LHCN-M2 (cell line): ENCODE measurements around the gene CLIP3. TPM values are rescaled to one million over a fixed set of nuclear protein-coding genes. Genes with fewer than 3 reads are reported as not detected.
"Not testable (repeated sequence)": the region's sequence is repeated elsewhere in the genome, so short reads cannot be mapped to it uniquely, and the experiment has no call there.

Experiments used
- DNase-seq: peaks from one replicate; pipeline ENCODE4 v3.0.0-alpha.2; 2012; ENCODE audit warnings: low read depth
- total RNA-seq: library from RNA; depleted of rRNA; stranded (reverse); fragments of >200 nt; gene quantifications from 2 replicates; pipeline ENCODE4 v1.2.3, GENCODE V29; 2014

Gene CLIP3
- total RNA-seq, 1 experiment from 2014 or later = 6.3 TPM

- DNase-seq = no peak
Observed at GRCh38 chr19:36047835-36048234, 15.2 kb upstream of the CLIP3 start.

- DNase-seq = no peak
Observed at GRCh38 chr19:36046443-36047050, 13.9 kb upstream of the CLIP3 start.

- no peak for DNase-seq
Observed at GRCh38 chr19:36043952-36044351, 11.3 kb upstream of the CLIP3 start.

GRCh38 chr19:36041831-36042230, 9.2 kb upstream of the CLIP3 start:
- DNase-seq = peak; percentile 44

GRCh38 chr19:36041092-36041491, 8.4 kb upstream of the CLIP3 start:
- not testable (repeated sequence) for DNase-seq

- DNase-seq = no peak
Observed at GRCh38 chr19:36040495-36040894, 7.8 kb upstream of the CLIP3 start.

GRCh38 chr19:36031308-36031707, 1.4 kb downstream of the CLIP3 start:
- DNase-seq = no peak

- DNase-seq = peak; percentile 38
Observed at GRCh38 chr19:36030264-36031148, 2.2 kb downstream of the CLIP3 start.

GRCh38 chr19:36028313-36029041, 4.2 kb downstream of the CLIP3 start:
- no peak for DNase-seq

GRCh38 chr19:36027696-36028095, 5.0 kb downstream of the CLIP3 start:
- DNase-seq = no peak

- DNase-seq = no peak
Observed at GRCh38 chr19:36026091-36026876, 6.4 kb downstream of the CLIP3 start.

GRCh38 chr19:36025541-36025940, 7.1 kb downstream of the CLIP3 start:
- DNase-seq = no peak

- no peak for DNase-seq
Observed at GRCh38 chr19:36023432-36023831, 9.2 kb downstream of the CLIP3 start.

- DNase-seq = no peak
Observed at GRCh38 chr19:36019061-36019670, 13.5 kb downstream of the CLIP3 start.

- DNase-seq = peak; percentile 98
Observed at GRCh38 chr19:36014012-36014924, 18.4 kb downstream of the CLIP3 start, which contains the start of gene ALKBH6. Gene ALKBH6 (minus strand): TSS chr19:36014213. CDS start chr19:36013397, 816 bp downstream.

- DNase-seq = no peak
Observed at GRCh38 chr19:36013280-36014011, 19.2 kb downstream of the CLIP3 start.

- DNase-seq = no peak
Observed at GRCh38 chr19:36010402-36010801, 22.3 kb downstream of the CLIP3 start.

- DNase-seq = no peak
Observed at GRCh38 chr19:36009633-36010379, 22.9 kb downstream of the CLIP3 start.
